HEK293T (cell line): ENCODE data around the gene PRSS38.

Source experiments
- BHLHE40 ChIP-seq: fragments of 450-650 bp; IDR thresholded peaks from 2 replicates; pipeline ENCODE4 v1.6.1; 2016; ENCODE audit warnings: mild to moderate bottlenecking, moderate library complexity, borderline replicate concordance
- CTBP1 ChIP-seq: fragments of 450-650 bp; IDR thresholded peaks from 2 replicates; pipeline ENCODE4 v1.6.1; 2016; ENCODE audit warnings: borderline replicate concordance
- FOXM1 ChIP-seq: fragments of 450-650 bp; IDR thresholded peaks from 2 replicates; pipeline ENCODE4 v1.6.1; 2017; ENCODE audit warnings: mild to moderate bottlenecking, borderline replicate concordance
- HDGF ChIP-seq: fragments of 450-650 bp; IDR thresholded peaks from 2 replicates; pipeline ENCODE4 v1.6.1; 2017; ENCODE audit warnings: antibody characterized with exemption, borderline replicate concordance
- LEF1 ChIP-seq: fragments of 450-650 bp; IDR thresholded peaks from 2 replicates; pipeline ENCODE4 v1.6.1; 2017; ENCODE audit warnings: mild to moderate bottlenecking, borderline replicate concordance
- NFRKB ChIP-seq: fragments of 450-650 bp; IDR thresholded peaks from 2 replicates; pipeline ENCODE4 v1.6.1; 2016; ENCODE audit warnings: mild to moderate bottlenecking, moderate library complexity
- PKNOX1 ChIP-seq: fragments of 450-650 bp; IDR thresholded peaks from 2 replicates; pipeline ENCODE4 v1.6.1; 2016
- SP1 ChIP-seq: fragments of 450-650 bp; IDR thresholded peaks from 2 replicates; pipeline ENCODE4 v1.6.1; 2017
- TARDBP ChIP-seq: fragments of 450-650 bp; IDR thresholded peaks from 2 replicates; pipeline ENCODE4 v1.6.1; 2016
- ZNF384 ChIP-seq: fragments of 450-650 bp; IDR thresholded peaks from 2 replicates; pipeline ENCODE4 v1.6.1; 2016

- TF ChIP-seq HDGF (no peak), FOXM1 (no peak), BHLHE40 (no peak), TARDBP (no peak), LEF1 (no peak), PKNOX1 (no peak), CTBP1 (no peak), SP1 (no peak), NFRKB (no peak), ZNF384 (no peak)
These were observed 30.9 kb downstream of the PRSS38 start for GRCh38 chr1:227846265-227846858.
